ENCODE measurements around the gene TEX11. TPM values are rescaled to one million over a fixed set of nuclear protein-coding genes. Genes with fewer than 3 reads are reported as not detected.
A peak's percentile ranks its signal among the peaks of the same experiment; 100 is the strongest.

Gene TEX11
- total RNA-seq, 2 donors from 2014 or later: 0.75 TPM; not detected in 1

DNA sequence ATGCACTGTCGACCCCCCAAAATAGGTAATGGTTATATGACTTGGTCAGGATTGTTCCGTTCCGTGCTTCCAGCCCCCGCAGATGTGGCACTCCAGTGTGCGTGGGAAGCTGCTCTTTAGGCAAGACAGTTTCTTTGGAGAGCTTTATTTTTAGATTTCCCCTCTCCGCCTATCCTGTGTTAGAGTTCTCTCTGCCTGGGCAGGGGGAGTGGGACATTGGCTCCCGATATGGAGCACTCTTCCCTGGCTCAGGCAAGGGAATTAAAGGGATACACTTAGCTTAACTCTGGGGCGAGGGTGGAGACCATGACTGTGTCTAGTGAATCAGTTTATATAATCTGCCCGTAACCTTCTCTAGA lies 427.9 kb downstream of the TEX11 start:
- no peak overlapping the region for H3K27ac ChIP-seq (ENCODE audit: low read depth, low read length)
- H3K9ac ChIP-seq (ENCODE audit: extremely low read depth, low read length, poor library complexity, severe bottlenecking): no peak overlapping the region
- TF ChIP-seq, protein P1, sequence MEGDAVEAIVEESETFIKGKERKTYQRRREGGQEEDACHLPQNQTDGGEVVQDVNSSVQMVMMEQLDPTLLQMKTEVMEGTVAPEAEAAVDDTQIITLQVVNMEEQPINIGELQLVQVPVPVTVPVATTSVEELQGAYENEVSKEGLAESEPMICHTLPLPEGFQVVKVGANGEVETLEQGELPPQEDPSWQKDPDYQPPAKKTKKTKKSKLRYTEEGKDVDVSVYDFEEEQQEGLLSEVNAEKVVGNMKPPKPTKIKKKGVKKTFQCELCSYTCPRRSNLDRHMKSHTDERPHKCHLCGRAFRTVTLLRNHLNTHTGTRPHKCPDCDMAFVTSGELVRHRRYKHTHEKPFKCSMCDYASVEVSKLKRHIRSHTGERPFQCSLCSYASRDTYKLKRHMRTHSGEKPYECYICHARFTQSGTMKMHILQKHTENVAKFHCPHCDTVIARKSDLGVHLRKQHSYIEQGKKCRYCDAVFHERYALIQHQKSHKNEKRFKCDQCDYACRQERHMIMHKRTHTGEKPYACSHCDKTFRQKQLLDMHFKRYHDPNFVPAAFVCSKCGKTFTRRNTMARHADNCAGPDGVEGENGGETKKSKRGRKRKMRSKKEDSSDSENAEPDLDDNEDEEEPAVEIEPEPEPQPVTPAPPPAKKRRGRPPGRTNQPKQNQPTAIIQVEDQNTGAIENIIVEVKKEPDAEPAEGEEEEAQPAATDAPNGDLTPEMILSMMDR (conservative IDR thresholded peaks at IDR 0.05): no peak
- peaks cover 18% of the 10 kb centered on the region for H3K4me1 ChIP-seq (ENCODE audit: control insufficient read depth, insufficient read depth, low read length)
- H3K36me3 ChIP-seq (ENCODE audit: control insufficient read depth, insufficient read depth, low read length): peaks cover 18% of the 10 kb centered on the region
- 92% methylated on average over 9 of the region's 9 CpGs; no CpG with 5 or more reads in 1 of the 2 experiments for WGBS, 2 experiments (ENCODE audit: insufficient coverage in 1 of 2, insufficient read length in 1 of 2)
- H3K27me3 ChIP-seq (ENCODE audit: control insufficient read depth, insufficient read depth, low read length, poor library complexity, severe bottlenecking): no peaks in the 10 kb centered on the region
- Mint-ChIP-seq H3K4me3 (no peak overlapping the region), H3K9me3 (peaks cover 42% of the 10 kb centered on the region), H3K27ac (no peak overlapping the region), H3K27me3 (ENCODE audit: insufficient read depth) (no peaks in the 10 kb centered on the region), H3K4me1 (peaks cover 66% of the 10 kb centered on the region), H3K36me3 (ENCODE audit: low read depth) (peaks cover 15% of the 10 kb centered on the region)
- H3K4me3 ChIP-seq (ENCODE audit: low read length): no peak overlapping the region
- no peaks in the 10 kb centered on the region for H3K9me3 ChIP-seq (ENCODE audit: control insufficient read depth, low read length)
- no peak for DNase-seq

DNA sequence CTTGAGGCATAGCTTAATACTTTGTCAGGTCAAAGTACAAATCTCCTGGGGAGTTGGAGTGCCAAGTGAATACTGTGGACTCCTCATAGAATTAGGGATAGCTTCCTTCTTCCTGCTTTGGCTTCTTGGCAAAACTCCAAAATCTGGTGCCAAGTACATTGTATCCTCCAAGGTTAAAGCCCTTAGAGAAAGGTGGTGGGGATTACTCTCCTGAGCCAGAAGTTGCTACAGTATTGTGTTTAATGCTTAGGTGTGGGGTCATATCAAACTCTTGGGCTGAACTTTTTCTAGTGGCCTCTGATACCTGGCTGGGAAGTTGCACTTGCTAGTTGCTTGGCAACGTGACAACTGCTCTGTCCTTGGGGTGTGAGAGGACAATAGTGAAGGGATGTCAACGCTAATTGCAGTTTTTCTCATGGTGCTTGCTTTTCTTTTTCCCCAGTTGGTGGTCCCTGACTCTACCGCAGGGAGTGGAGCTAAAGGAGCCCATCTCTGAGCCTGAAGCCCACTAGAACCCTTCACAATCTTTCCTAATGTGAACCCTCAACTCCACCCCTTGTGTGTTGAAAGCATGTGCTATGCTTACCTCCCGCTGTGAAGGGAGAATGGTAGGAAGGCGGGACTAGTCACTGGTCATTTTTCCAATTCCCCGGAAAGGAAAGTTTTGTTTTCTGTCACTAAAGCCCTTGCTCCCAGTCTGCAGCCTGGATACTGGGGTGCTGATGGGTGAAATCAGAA lies 428.4 kb downstream of the TEX11 start:
- Mint-ChIP-seq H3K4me1 (peaks cover 66% of the 10 kb centered on the region), H3K36me3 (ENCODE audit: low read depth) (peaks cover 15% of the 10 kb centered on the region), H3K27ac (no peak overlapping the region), H3K4me3 (no peak overlapping the region), H3K9me3 (peaks cover 47% of the 10 kb centered on the region), H3K27me3 (ENCODE audit: insufficient read depth) (no peaks in the 10 kb centered on the region)
- TF ChIP-seq, protein P1 (conservative IDR thresholded peaks at IDR 0.05): no peak
- H3K4me3 ChIP-seq (ENCODE audit: low read length): no peak overlapping the region
- no peak overlapping the region for H3K9ac ChIP-seq (ENCODE audit: extremely low read depth, low read length, poor library complexity, severe bottlenecking)
- peaks cover 20% of the 10 kb centered on the region for H3K36me3 ChIP-seq (ENCODE audit: control insufficient read depth, insufficient read depth, low read length)
- DNase-seq: peak; percentile 58
- H3K27me3 ChIP-seq (ENCODE audit: control insufficient read depth, insufficient read depth, low read length, poor library complexity, severe bottlenecking): no peaks in the 10 kb centered on the region
- H3K27ac ChIP-seq (ENCODE audit: low read depth, low read length): no peak overlapping the region
- WGBS, 2 experiments (ENCODE audit: insufficient coverage in 1 of 2, insufficient read length in 1 of 2): 37% methylated on average over 6 of the region's 6 CpGs; no CpG with 5 or more reads in 1 of the 2 experiments
- no peaks in the 10 kb centered on the region for H3K9me3 ChIP-seq (ENCODE audit: control insufficient read depth, low read length)
- peaks cover 18% of the 10 kb centered on the region for H3K4me1 ChIP-seq (ENCODE audit: control insufficient read depth, insufficient read depth, low read length)

DNA sequence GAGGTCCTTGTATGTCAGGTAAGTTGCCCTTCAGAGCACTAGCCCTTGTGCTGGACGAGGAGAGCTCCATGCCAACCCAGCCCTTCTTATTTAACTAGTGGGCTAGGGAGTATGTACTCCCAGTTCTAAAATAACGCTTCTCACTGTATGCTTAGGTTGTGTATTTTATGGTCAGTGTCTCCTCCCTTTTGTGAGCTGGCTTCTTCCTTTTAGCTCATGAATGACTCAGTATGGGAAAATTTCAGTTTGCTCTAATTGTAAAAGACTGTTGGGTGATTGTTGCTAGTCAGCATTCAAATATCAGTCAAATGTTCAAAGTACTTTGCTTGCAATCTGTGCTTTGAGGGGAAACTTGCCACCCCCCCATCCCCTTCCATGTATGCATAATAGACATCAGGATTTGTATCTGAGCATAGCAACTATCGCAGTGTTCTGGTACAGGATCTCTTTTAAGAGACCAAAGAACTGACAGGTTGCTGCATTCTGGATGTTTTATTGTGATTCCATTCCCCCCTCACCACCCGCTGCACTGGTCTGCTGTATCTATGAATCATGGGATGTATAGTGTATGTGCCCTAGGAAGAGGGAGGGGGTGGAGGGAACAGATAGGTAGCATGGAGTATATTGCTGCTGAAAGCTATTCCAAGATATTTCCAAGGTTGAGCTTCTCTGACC lies 429.1 kb downstream of the TEX11 start:
- peaks cover 66% of the 10 kb centered on the region for H3K4me1 Mint-ChIP-seq
- peaks cover 18% of the 10 kb centered on the region for H3K4me1 ChIP-seq (ENCODE audit: control insufficient read depth, insufficient read depth, low read length)
- no peak overlapping the region for H3K4me3 ChIP-seq (ENCODE audit: low read length)
- TF ChIP-seq, protein P1 (conservative IDR thresholded peaks at IDR 0.05): no peak
- H3K4me3 Mint-ChIP-seq: no peak overlapping the region
- no peaks in the 10 kb centered on the region for H3K9me3 ChIP-seq (ENCODE audit: control insufficient read depth, low read length)
- no peak overlapping the region for H3K27ac Mint-ChIP-seq
- no peak for DNase-seq
- peak overlapping the region; percentile 8 for H3K27ac ChIP-seq (ENCODE audit: low read depth, low read length)
- H3K36me3 Mint-ChIP-seq (ENCODE audit: low read depth): peaks cover 15% of the 10 kb centered on the region
- 93% methylated on average over 2 of the region's 4 CpGs; no CpG with 5 or more reads in 1 of the 2 experiments for WGBS, 2 experiments (ENCODE audit: insufficient coverage in 1 of 2, insufficient read length in 1 of 2)
- H3K9me3 Mint-ChIP-seq: peaks cover 48% of the 10 kb centered on the region
- H3K36me3 ChIP-seq (ENCODE audit: control insufficient read depth, insufficient read depth, low read length): peaks cover 15% of the 10 kb centered on the region
- H3K27me3 ChIP-seq (ENCODE audit: control insufficient read depth, insufficient read depth, low read length, poor library complexity, severe bottlenecking): no peaks in the 10 kb centered on the region
- H3K9ac ChIP-seq (ENCODE audit: extremely low read depth, low read length, poor library complexity, severe bottlenecking): no peak overlapping the region
- no peaks in the 10 kb centered on the region for H3K27me3 Mint-ChIP-seq (ENCODE audit: insufficient read depth)

Other genes with a start within 250 kb of the TEX11 start
- gene SLC7A3, start 22.4 kb upstream of the TEX11 start, total RNA-seq: 100 to 1,000 TPM; 114 to 135 TPM
- gene SNX12, start 159.6 kb upstream of the TEX11 start, total RNA-seq: 10 to 100 TPM; 50.3 to 51.0 TPM
- gene FOXO4, start 187.1 kb upstream of the TEX11 start, total RNA-seq: 10 to 100 TPM; 14.6 to 17.5 TPM
- gene CXorf65, start 198.0 kb upstream of the TEX11 start, total RNA-seq: not detected
- not detected for gene IL2RG, start 202.9 kb upstream of the TEX11 start, total RNA-seq
- 10 to 100 TPM; 57.8 to 60.8 TPM for gene MED12, start 209.9 kb upstream of the TEX11 start, total RNA-seq
- 1 to 10 TPM; 1.3 to 3.0 TPM for gene NLGN3, start 236.1 kb upstream of the TEX11 start, total RNA-seq

Data from endodermal cell (in vitro differentiated cells).